Erythroblast (primary cell): ENCODE data around the gene HERC2.

Source experiments
- GATA1 ChIP-seq: IDR thresholded peaks from 2 replicates; pipeline ENCODE4 v1.6.1; 2011; ENCODE audit warnings: low read depth, mild to moderate bottlenecking, control low read depth, low read length, moderate library complexity
- POLR2A ChIP-seq: IDR thresholded peaks from 2 replicates; pipeline ENCODE4 v1.6.1; 2011; ENCODE audit warnings: mild to moderate bottlenecking, low read length

GRCh38 chr15:28120359-28120640 lies 201.7 kb downstream of the HERC2 start:
- no peak for TF ChIP-seq POLR2A
- no peak for TF ChIP-seq GATA1
